Measurements from ENCODE around the gene GRIK2. TPM values are rescaled to one million over a fixed set of nuclear protein-coding genes. Genes with fewer than 3 reads are reported as not detected.

GRIK2 gene
- total RNA-seq, 4 donors from 2014 or later, result 1.4 to 51.9 (median 9.6) TPM

DNA sequence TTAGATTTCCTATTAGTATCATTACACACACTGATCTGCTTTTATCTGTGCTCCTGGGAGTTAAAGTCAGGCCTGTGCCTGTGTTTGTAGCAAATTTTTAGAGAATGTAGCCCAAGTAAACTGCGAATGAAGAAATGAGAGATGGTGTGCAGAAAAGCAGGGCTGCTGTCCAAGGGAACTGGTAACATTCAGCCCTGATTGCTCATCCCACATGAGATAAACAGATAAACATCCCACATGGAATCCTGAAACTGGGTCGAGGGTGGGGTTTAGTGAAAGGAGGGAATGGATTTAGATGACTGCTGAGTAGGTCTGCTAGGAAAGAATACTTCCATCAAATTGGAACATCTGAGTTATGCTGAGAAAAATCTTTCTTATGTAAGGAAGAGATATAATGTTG, 69.1 kb downstream of the GRIK2 start:
- Histone ChIP-seq H3K4me1 (peaks cover 0 to 4% of the 10 kb centered on the region in 2 donors), H3K36me3 (no peaks in the 10 kb centered on the region), H3K27me3 (no peaks in the 10 kb centered on the region), H3K4me3 (replicated peaks in 1 of 3) (no peak overlapping the region), H3K27ac (no peak overlapping the region), H3K9me3 (no peaks in the 10 kb centered on the region)
- no peak for DNase-seq
- WGBS, 2 donors, result 71 to 72% methylated on average over 2 of the region's 2 CpGs
- intact Hi-C loops (cut with DNase I), result no loop called here
- no peak for TF ChIP-seq POLR2A (IDR thresholded peaks at IDR 0.05)
- TF ChIP-seq, protein P1, sequence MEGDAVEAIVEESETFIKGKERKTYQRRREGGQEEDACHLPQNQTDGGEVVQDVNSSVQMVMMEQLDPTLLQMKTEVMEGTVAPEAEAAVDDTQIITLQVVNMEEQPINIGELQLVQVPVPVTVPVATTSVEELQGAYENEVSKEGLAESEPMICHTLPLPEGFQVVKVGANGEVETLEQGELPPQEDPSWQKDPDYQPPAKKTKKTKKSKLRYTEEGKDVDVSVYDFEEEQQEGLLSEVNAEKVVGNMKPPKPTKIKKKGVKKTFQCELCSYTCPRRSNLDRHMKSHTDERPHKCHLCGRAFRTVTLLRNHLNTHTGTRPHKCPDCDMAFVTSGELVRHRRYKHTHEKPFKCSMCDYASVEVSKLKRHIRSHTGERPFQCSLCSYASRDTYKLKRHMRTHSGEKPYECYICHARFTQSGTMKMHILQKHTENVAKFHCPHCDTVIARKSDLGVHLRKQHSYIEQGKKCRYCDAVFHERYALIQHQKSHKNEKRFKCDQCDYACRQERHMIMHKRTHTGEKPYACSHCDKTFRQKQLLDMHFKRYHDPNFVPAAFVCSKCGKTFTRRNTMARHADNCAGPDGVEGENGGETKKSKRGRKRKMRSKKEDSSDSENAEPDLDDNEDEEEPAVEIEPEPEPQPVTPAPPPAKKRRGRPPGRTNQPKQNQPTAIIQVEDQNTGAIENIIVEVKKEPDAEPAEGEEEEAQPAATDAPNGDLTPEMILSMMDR (IDR thresholded peaks at IDR 0.05), result no peak

- TF ChIP-seq, protein P1 (IDR thresholded peaks at IDR 0.05), result no peak
- TF ChIP-seq POLR2A (IDR thresholded peaks at IDR 0.05), result no peak
- Histone ChIP-seq H3K9me3 (no peaks in the 10 kb centered on the region), H3K27ac (no peak overlapping the region), H3K4me3 (replicated peaks in 1 of 3) (no peak overlapping the region), H3K4me1 (peaks cover 0 to 16% of the 10 kb centered on the region in 2 donors), H3K27me3 (no peaks in the 10 kb centered on the region), H3K36me3 (no peaks in the 10 kb centered on the region)
- intact Hi-C loops (cut with DNase I), result no loop called here
- no peak for DNase-seq
- 63 to 83% methylated on average over 1 of the region's 1 CpG for WGBS, 2 donors
These were observed 72.4 kb downstream of the GRIK2 start for GRCh38 chr6:101465863-101466262.

- TF ChIP-seq, protein P1 (IDR thresholded peaks at IDR 0.05), result no peak
- TF ChIP-seq POLR2A (IDR thresholded peaks at IDR 0.05), result no peak
- H3K27me3 ChIP-seq, result no peaks in the 10 kb centered on the region
- no peaks in the 10 kb centered on the region for H3K36me3 ChIP-seq
- no peaks in the 10 kb centered on the region for H3K9me3 ChIP-seq
- no peak overlapping the region for H3K4me3 ChIP-seq (replicated peaks in 1 of 3)
- DNase-seq, result no peak
- no peak overlapping the region for H3K27ac ChIP-seq
- intact Hi-C loops (cut with DNase I), result no loop called here
- H3K4me1 ChIP-seq, result no peaks in the 10 kb centered on the region
- 89 to 95% methylated on average over 2 of the region's 2 CpGs for WGBS, 2 donors
These were observed 83.9 kb downstream of the GRIK2 start for GRCh38 chr6:101477436-101477835.

GRCh38 chr6:101478891-101479290, 85.4 kb downstream of the GRIK2 start:
- Histone ChIP-seq H3K27ac (no peak overlapping the region), H3K27me3 (no peaks in the 10 kb centered on the region), H3K4me3 (replicated peaks in 1 of 3) (no peak overlapping the region), H3K4me1 (no peaks in the 10 kb centered on the region), H3K9me3 (no peaks in the 10 kb centered on the region), H3K36me3 (no peaks in the 10 kb centered on the region)
- no peak for TF ChIP-seq POLR2A (IDR thresholded peaks at IDR 0.05)
- TF ChIP-seq, protein P1 (IDR thresholded peaks at IDR 0.05), result no peak
- WGBS, 2 donors, result 80 to 88% methylated on average over 1 of the region's 1 CpG
- DNase-seq, result no peak
- intact Hi-C loops (cut with DNase I), result no loop called here

GRCh38 chr6:101482606-101483005, 89.1 kb downstream of the GRIK2 start:
- H3K4me3 ChIP-seq (replicated peaks in 1 of 3), result no peak overlapping the region
- no peaks in the 10 kb centered on the region for H3K9me3 ChIP-seq
- no peaks in the 10 kb centered on the region for H3K36me3 ChIP-seq
- DNase-seq, result no peak
- H3K27ac ChIP-seq, result no peak overlapping the region
- intact Hi-C loops (cut with DNase I), result no loop called here
- TF ChIP-seq POLR2A (IDR thresholded peaks at IDR 0.05), result no peak
- TF ChIP-seq, protein P1 (IDR thresholded peaks at IDR 0.05), result no peak
- WGBS, 2 donors, result 82 to 86% methylated on average over 3 of the region's 3 CpGs
- no peaks in the 10 kb centered on the region for H3K27me3 ChIP-seq
- no peaks in the 10 kb centered on the region for H3K4me1 ChIP-seq

All from thyroid gland (tissue), 4 donors.